Smooth muscle cell (in vitro differentiated cells): ENCODE data around the gene RHBDF2. TPM values are rescaled to one million over a fixed set of nuclear protein-coding genes. Genes with fewer than 3 reads are reported as not detected.

Experiments used
- DNase-seq: peaks from one replicate; lab custom pipeline; 2025; ENCODE audit not compliant: unreplicated experiment; lab: John Stamatoyannopoulos, UW
- H2AFZ ChIP-seq: fragments of 200-600 bp; sonication (generic); 2 replicates; pipeline ENCODE4 v1.6.0; 2016; ENCODE audit warnings: antibody characterized with exemption, low read depth, mild to moderate bottlenecking
- H3F3A ChIP-seq: fragments of 200-600 bp; sonication (generic); 2 replicates; pipeline ENCODE4 v1.6.0; 2017; ENCODE audit warnings: antibody characterized with exemption, low read depth
- H3K27ac ChIP-seq: fragments of 200-600 bp; sonication (generic); 2 replicates; pipeline ENCODE4 v1.5.1; 2016; ENCODE audit warnings: low read depth, mild to moderate bottlenecking
- H3K27me3 ChIP-seq: fragments of 200-600 bp; sonication (generic); 2 replicates; pipeline ENCODE4 v1.6.1; 2016; ENCODE audit warnings: low read depth, mild to moderate bottlenecking
- H3K36me3 ChIP-seq: fragments of 200-600 bp; sonication (generic); 2 replicates; pipeline ENCODE4 v1.5.1; 2016; ENCODE audit warnings: low read depth
- H3K4me1 ChIP-seq: fragments of 200-600 bp; sonication (generic); 2 replicates; pipeline ENCODE4 v1.5.1; 2016; ENCODE audit warnings: low read depth
- H3K4me2 ChIP-seq: fragments of 200-600 bp; sonication (generic); 2 replicates; pipeline ENCODE4 v1.6.0; 2016; ENCODE audit warnings: mild to moderate bottlenecking
- H3K4me3 ChIP-seq: fragments of 200-600 bp; sonication (generic); 2 replicates; pipeline ENCODE4 v1.5.1; 2016; ENCODE audit warnings: mild to moderate bottlenecking
- H3K79me2 ChIP-seq: fragments of 200-600 bp; sonication (generic); 2 replicates; pipeline ENCODE4 v1.6.0; 2016; ENCODE audit warnings: low read depth, mild to moderate bottlenecking
- H3K9ac ChIP-seq: fragments of 200-600 bp; sonication (generic); 2 replicates; pipeline ENCODE4 v1.6.0; 2016; ENCODE audit warnings: low read depth
- H3K9me3 ChIP-seq: fragments of 200-600 bp; sonication (generic); replicated peaks from 2 replicates; pipeline ENCODE4 v1.5.1; 2016; ENCODE audit warnings: low read depth
- H4K20me1 ChIP-seq: fragments of 200-600 bp; sonication (generic); 2 replicates; pipeline ENCODE4 v1.6.0; 2016; ENCODE audit warnings: low read depth
- CTCF ChIP-seq: fragments of 200-600 bp; sonication (generic); IDR thresholded peaks from 2 replicates; pipeline ENCODE4 v1.5.1; 2017; ENCODE audit warnings: borderline replicate concordance, mild to moderate bottlenecking, antibody characterized with exemption; ENCODE audit not compliant: insufficient read depth, poor library complexity, severe bottlenecking
- WGBS: methylation state at CpG from one replicate; pipeline ENCODE4 v1.1.7; 2016; ENCODE audit warnings: low lambda C conversion rate; 5-methylcytosine and 5-hydroxymethylcytosine counted together
- polyA plus RNA-seq: library from polyadenylated mRNA; unstranded; fragments of >200 nt; fragmentation: Nextera tagmentation; extraction: Ambion mirVana; gene quantifications from 2 replicates; pipeline ENCODE4 v1.2.1, GENCODE V29; 2016
- total RNA-seq: library from RNA; depleted of rRNA; stranded (reverse); fragments of >200 nt; gene quantifications from 2 replicates; pipeline ENCODE4 v1.2.3, GENCODE V29; 2014

RHBDF2 gene
- total and polyA plus RNA-seq, 2 experiments from 2014 or later: 12.2 to 20.5 TPM

GRCh38 chr17:76481071-76481655 lies 20.1 kb downstream of the RHBDF2 start:
- H2AFZ ChIP-seq: no peak overlapping the region
- no peak overlapping the region for H3K4me2 ChIP-seq
- no peak overlapping the region for H3K9ac ChIP-seq
- no peaks in the 10 kb centered on the region for H4K20me1 ChIP-seq
- no peaks in the 10 kb centered on the region for H3K4me1 ChIP-seq
- no peaks in the 10 kb centered on the region for H3F3A ChIP-seq
- H3K9me3 ChIP-seq: no peaks in the 10 kb centered on the region
- no peak for TF ChIP-seq CTCF
- H3K36me3 ChIP-seq: no peaks in the 10 kb centered on the region
- no peak for DNase-seq
- H3K27ac ChIP-seq: no peak overlapping the region
- WGBS: 89% methylated on average over 18 of the region's 21 CpGs
- no peak overlapping the region for H3K4me3 ChIP-seq
- H3K79me2 ChIP-seq: no peaks in the 10 kb centered on the region
- H3K27me3 ChIP-seq: no peaks in the 10 kb centered on the region

- Histone ChIP-seq H3K4me2 (no peak overlapping the region), H3K27me3 (no peaks in the 10 kb centered on the region), H3K4me3 (no peak overlapping the region), H3K36me3 (no peaks in the 10 kb centered on the region), H2AFZ (no peak overlapping the region), H3K9ac (no peak overlapping the region), H3K79me2 (no peaks in the 10 kb centered on the region), H3K27ac (no peak overlapping the region), H4K20me1 (no peaks in the 10 kb centered on the region), H3K9me3 (no peaks in the 10 kb centered on the region), H3F3A (no peaks in the 10 kb centered on the region), H3K4me1 (no peaks in the 10 kb centered on the region)
- no peak for TF ChIP-seq CTCF
- DNase-seq: no peak
- 71% methylated on average over 15 of the region's 15 CpGs for WGBS
Measured at GRCh38 chr17:76480632-76481031, 20.6 kb downstream of the RHBDF2 start.

GRCh38 chr17:76479515-76480060 lies 21.6 kb downstream of the RHBDF2 start:
- no peak for TF ChIP-seq CTCF
- no peak overlapping the region for H3K27ac ChIP-seq
- no peaks in the 10 kb centered on the region for H3K9me3 ChIP-seq
- H3K4me1 ChIP-seq: no peaks in the 10 kb centered on the region
- no peak overlapping the region for H3K4me3 ChIP-seq
- no peaks in the 10 kb centered on the region for H3F3A ChIP-seq
- no peaks in the 10 kb centered on the region for H3K36me3 ChIP-seq
- no peak overlapping the region for H3K4me2 ChIP-seq
- 95% methylated on average over 14 of the region's 14 CpGs for WGBS
- DNase-seq: no peak
- no peak overlapping the region for H2AFZ ChIP-seq
- H3K79me2 ChIP-seq: no peaks in the 10 kb centered on the region
- H4K20me1 ChIP-seq: no peaks in the 10 kb centered on the region
- no peak overlapping the region for H3K9ac ChIP-seq
- no peaks in the 10 kb centered on the region for H3K27me3 ChIP-seq

GRCh38 chr17:76478730-76479514 lies 22.3 kb downstream of the RHBDF2 start:
- H3K4me1 ChIP-seq: no peaks in the 10 kb centered on the region
- H3K27ac ChIP-seq: no peak overlapping the region
- no peaks in the 10 kb centered on the region for H3K36me3 ChIP-seq
- H3K9me3 ChIP-seq: no peaks in the 10 kb centered on the region
- no peak overlapping the region for H3K4me2 ChIP-seq
- 99% methylated on average over 25 of the region's 37 CpGs for WGBS
- no peak overlapping the region for H3K9ac ChIP-seq
- H4K20me1 ChIP-seq: no peaks in the 10 kb centered on the region
- H3F3A ChIP-seq: no peaks in the 10 kb centered on the region
- H3K4me3 ChIP-seq: no peak overlapping the region
- H2AFZ ChIP-seq: no peak overlapping the region
- no peaks in the 10 kb centered on the region for H3K79me2 ChIP-seq
- no peak for DNase-seq
- no peaks in the 10 kb centered on the region for H3K27me3 ChIP-seq
- no peak for TF ChIP-seq CTCF
